ENCODE measurements around the gene PTPRG.

PTPRG gene

DNA sequence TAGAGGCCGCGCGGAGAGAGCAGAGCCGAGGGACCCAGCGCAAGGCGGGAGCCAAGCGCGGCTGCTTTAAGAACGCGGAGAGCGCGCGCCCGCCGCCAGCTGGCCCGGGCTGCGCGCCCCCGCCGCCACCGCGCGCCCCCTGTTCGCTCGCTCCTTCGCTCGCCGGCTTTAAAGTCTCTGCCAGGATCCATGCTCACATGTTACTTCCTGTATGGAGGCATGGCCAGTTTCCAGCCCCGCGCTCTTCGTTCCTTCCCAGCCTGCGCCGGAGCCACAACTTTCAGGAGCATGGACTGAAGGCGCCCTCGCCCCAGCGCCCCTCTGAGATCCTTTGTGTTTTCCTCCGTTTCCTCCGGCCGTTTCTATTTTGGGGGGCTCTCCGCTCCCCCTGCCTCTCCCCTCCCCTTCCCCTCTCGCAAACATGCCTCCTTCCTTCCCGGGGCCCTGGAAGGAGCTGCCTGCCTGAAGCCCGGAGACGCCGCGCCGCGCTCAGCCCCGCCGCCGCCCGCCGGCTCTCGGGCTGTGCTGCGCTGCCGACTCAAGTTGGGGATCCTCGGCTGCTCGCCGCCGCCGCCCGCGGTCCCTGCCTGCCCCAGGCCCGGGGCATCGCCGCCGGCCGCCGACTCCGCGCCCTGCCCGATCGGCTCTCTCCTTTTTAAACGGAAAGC is at the start of gene PTPRG:
TSS of gene PTPRG (plus strand) at position 198 of the 668 bp plus-strand sequence. CDS start 717 bp downstream, outside the sequence.
- H3K27me3 ChIP-seq, result peaks cover 23 to 52% (median 38%) of the 10 kb centered on the region in 11 experiments
- peak within 1 kb of the TSS; percentile 84 to 98 (median 92) for H3K27ac ChIP-seq
- H3K4me1 ChIP-seq, result peaks cover 22 to 52% (median 27%) of the 10 kb centered on the region in 10 experiments
- H3K9me3 ChIP-seq (replicated peaks in 1 of 11), result peaks cover 0 to 18% (median 7%) of the 10 kb centered on the region in 11 experiments; a peak in 12 of 22 replicates
- H3K4me3 ChIP-seq, result peak within 1 kb of the TSS; percentile 71 to 93 (median 82)
- peak within 1 kb of the TSS; percentile 86 to 94 (median 90) for H3K9ac ChIP-seq
- peaks cover 0 to 7% (median 0%) of the 10 kb centered on the region in 11 experiments; a peak in 4 of 22 replicates for H3K36me3 ChIP-seq
- peak within 1 kb of the TSS; percentile 91 to 99 (median 96) for H3K4me2 ChIP-seq
- peaks cover 32 to 48% (median 41%) of the 10 kb centered on the region in 11 experiments for H4K20me1 ChIP-seq
- TF ChIP-seq Cebpa-rat (IDR thresholded peaks at IDR 0.05), result no peak

DNA sequence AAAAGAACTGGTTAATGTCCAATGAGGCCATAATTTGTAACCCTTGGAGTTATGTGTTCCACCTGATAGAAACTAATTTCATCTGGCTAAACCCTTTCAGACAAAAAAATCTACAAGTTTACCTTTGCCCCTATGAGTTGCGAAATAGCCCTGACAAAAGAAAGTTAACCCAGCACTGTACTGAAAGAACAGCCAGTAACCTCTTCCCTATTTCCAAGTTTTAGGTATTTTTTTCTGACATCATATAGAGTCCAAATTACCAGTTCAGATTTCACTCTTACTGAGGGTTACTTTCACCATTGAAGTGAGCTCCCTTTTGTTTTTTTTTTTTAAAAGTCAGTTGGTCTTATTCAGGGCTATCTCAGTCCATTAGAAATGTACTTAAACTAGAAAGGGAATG is 42.8 kb upstream of the PTPRG start:
- H3K27ac ChIP-seq, result no peak overlapping the region
- no peaks in the 10 kb centered on the region for H3K36me3 ChIP-seq
- no peak overlapping the region for H3K4me3 ChIP-seq
- no peaks in the 10 kb centered on the region for H3K27me3 ChIP-seq
- H3K4me1 ChIP-seq, result peaks cover 0 to 9% (median 0%) of the 10 kb centered on the region in 10 experiments; a peak in 1 of 20 replicates
- H4K20me1 ChIP-seq, result no peaks in the 10 kb centered on the region
- no peak overlapping the region for H3K4me2 ChIP-seq
- H3K9me3 ChIP-seq (replicated peaks in 1 of 11), result peaks cover 7 to 18% (median 11%) of the 10 kb centered on the region in 11 experiments; a peak in 16 of 22 replicates
- TF ChIP-seq Cebpa-rat (IDR thresholded peaks at IDR 0.05), result peak in 2 of 11 experiments; percentile 43 to 55; a peak in 4 of 22 replicates
- no peak overlapping the region for H3K9ac ChIP-seq

DNA sequence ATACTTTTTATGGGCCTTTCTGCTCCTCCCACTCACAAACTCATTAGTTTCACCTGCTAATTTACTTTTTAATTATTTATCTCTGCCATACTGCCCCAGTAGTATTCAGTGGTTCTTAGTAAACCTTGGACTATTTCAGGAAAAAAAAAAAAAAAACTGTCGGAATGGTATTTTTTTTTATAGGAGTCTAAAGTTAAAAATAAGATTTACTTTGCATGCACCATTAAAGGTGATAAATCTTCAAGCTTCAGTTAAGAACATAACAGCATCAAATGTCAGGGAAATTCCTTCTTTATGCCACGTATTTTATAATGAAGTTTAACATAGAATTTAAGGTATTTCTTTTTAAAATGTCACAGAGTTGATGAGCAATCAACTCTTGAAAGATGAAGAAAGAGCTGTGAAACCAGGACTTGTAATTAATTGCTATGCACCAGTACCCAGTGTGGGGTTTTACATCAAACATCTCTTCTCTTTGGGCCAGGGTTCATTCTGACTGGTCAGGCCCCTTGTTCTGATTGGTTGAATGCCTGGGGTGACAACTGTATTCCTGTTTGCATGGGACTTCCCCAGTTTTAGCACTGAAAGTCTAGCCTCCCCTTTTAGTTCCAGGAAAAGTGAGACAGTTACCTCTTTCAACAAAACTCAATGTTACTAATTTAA is 40.3 kb upstream of the PTPRG start:
- Histone ChIP-seq H3K36me3 (no peaks in the 10 kb centered on the region), H3K4me3 (no peak overlapping the region), H3K4me2 (peak overlapping the region in 1 of 11 experiments; percentile 2; a peak in 1 of 22 replicates), H3K9me3 (replicated peaks in 1 of 11) (no peaks in the 10 kb centered on the region; a peak in 1 of 22 replicates), H4K20me1 (no peaks in the 10 kb centered on the region), H3K27ac (no peak overlapping the region), H3K27me3 (no peaks in the 10 kb centered on the region), H3K4me1 (peaks cover 0 to 20% (median 9%) of the 10 kb centered on the region in 10 experiments; a peak in 11 of 20 replicates), H3K9ac (no peak overlapping the region)
- TF ChIP-seq Cebpa-rat (IDR thresholded peaks at IDR 0.05), result no peak

DNA sequence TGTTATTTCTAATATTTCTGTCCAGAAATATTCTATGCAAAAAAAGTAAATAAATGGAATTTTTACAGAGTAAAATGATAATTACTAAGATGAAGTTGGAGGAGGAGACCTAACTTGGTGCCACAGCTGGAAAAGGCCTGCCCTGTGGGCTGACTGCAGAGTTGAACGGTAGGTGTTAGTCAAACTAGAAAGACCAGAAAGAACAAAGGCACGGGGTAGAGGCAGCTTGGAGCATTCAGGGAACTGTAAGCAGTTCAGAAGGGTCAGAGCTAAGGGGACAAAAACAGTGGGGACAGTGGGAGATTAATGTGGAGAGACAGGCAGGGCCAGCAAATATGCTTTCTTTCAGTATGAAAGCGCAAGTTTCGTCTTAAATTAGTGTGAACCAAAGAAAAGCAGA is 39.3 kb upstream of the PTPRG start:
- H3K9ac ChIP-seq, result no peak overlapping the region
- TF ChIP-seq Cebpa-rat (IDR thresholded peaks at IDR 0.05), result no peak
- peaks cover 0 to 20% (median 9%) of the 10 kb centered on the region in 10 experiments; a peak in 11 of 20 replicates for H3K4me1 ChIP-seq
- no peaks in the 10 kb centered on the region for H3K36me3 ChIP-seq
- no peaks in the 10 kb centered on the region for H3K27me3 ChIP-seq
- no peak overlapping the region; a peak in 1 of 22 replicates for H3K4me2 ChIP-seq
- H3K4me3 ChIP-seq, result no peak overlapping the region
- H3K27ac ChIP-seq, result no peak overlapping the region
- no peaks in the 10 kb centered on the region; a peak in 1 of 22 replicates for H3K9me3 ChIP-seq (replicated peaks in 1 of 11)
- no peaks in the 10 kb centered on the region for H4K20me1 ChIP-seq

DNA sequence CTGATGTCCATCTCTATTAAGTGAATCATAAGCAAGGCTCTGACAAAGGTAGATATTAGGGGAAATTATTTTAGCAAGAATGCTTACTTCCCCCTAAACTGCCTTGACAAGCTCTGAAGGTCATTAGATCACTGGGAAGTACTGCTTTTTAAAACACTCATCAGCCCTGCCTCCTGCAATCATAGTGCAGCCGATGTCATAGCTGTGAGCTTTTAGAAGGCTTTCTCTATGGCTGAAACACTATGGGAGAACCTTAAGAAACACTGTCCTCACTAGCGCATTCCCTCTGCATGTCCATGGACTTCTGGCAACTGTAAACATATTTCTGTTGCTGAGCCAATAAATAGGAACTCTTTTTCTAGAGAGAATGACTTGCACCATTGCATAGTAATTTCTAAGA is 38.7 kb upstream of the PTPRG start:
- H4K20me1 ChIP-seq, result no peaks in the 10 kb centered on the region
- no peaks in the 10 kb centered on the region for H3K9me3 ChIP-seq (replicated peaks in 1 of 11)
- peaks cover 0 to 20% (median 9%) of the 10 kb centered on the region in 10 experiments; a peak in 11 of 20 replicates for H3K4me1 ChIP-seq
- no peaks in the 10 kb centered on the region for H3K27me3 ChIP-seq
- no peak overlapping the region for H3K27ac ChIP-seq
- H3K36me3 ChIP-seq, result no peaks in the 10 kb centered on the region
- no peak overlapping the region for H3K4me3 ChIP-seq
- TF ChIP-seq Cebpa-rat (IDR thresholded peaks at IDR 0.05), result no peak
- H3K4me2 ChIP-seq, result no peak overlapping the region; a peak in 1 of 22 replicates
- no peak overlapping the region for H3K9ac ChIP-seq

DNA sequence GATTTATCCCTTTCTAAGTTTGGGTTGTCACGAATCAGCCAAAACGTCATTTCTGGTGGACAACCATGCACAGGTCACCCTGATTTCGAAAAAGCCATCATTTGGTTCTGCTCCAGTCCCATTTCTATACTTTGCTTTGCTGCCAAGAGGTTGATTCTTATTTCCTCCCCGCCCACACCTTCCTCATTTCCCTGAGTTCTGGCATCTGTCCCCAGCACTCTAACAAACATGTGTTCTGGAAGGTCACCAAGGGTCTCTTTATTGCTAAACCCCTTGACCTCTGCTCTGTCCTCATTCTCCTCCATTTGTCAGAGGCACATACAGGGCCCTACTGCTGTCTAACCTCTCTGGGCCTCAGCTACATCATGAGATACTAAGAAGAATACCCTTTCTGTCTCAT is 36.4 kb upstream of the PTPRG start:
- H3K4me2 ChIP-seq, result peak overlapping the region in 7 of 11 experiments; percentile 17 to 69 (median 49); a peak in 12 of 22 replicates
- no peaks in the 10 kb centered on the region for H3K9me3 ChIP-seq (replicated peaks in 1 of 11)
- H3K27ac ChIP-seq, result no peak overlapping the region
- no peak overlapping the region for H3K9ac ChIP-seq
- peaks cover 0 to 20% (median 9%) of the 10 kb centered on the region in 10 experiments; a peak in 11 of 20 replicates for H3K4me1 ChIP-seq
- no peak overlapping the region for H3K4me3 ChIP-seq
- H4K20me1 ChIP-seq, result no peaks in the 10 kb centered on the region
- TF ChIP-seq Cebpa-rat (IDR thresholded peaks at IDR 0.05), result no peak
- no peaks in the 10 kb centered on the region for H3K36me3 ChIP-seq
- H3K27me3 ChIP-seq, result no peaks in the 10 kb centered on the region

DNA sequence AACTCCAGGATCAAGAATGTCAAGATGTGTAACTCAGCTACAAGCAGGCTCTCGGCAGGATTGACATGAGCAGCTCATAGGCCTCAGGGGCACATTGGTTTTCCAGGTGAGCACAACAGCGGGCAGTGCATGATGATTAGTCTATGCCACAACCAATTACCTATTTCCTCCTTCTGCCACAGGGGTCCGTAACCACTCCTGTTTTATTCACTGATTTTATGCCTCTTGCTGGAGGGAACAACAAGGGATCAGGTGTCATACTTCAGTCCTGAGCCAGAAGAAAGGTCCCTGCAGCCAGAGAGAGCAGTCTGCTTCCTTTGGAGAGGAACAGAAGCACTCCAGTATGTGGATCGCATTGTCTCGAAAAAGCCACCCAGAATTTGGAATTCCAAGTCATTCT is 35.1 kb upstream of the PTPRG start:
- Histone ChIP-seq H3K9me3 (replicated peaks in 1 of 11) (no peaks in the 10 kb centered on the region), H3K27ac (no peak overlapping the region), H3K9ac (no peak overlapping the region), H3K4me2 (no peak overlapping the region), H4K20me1 (no peaks in the 10 kb centered on the region), H3K4me3 (no peak overlapping the region), H3K27me3 (no peaks in the 10 kb centered on the region), H3K36me3 (no peaks in the 10 kb centered on the region), H3K4me1 (peaks cover 0 to 20% (median 9%) of the 10 kb centered on the region in 10 experiments; a peak in 11 of 20 replicates)
- TF ChIP-seq Cebpa-rat (IDR thresholded peaks at IDR 0.05), result no peak

DNA sequence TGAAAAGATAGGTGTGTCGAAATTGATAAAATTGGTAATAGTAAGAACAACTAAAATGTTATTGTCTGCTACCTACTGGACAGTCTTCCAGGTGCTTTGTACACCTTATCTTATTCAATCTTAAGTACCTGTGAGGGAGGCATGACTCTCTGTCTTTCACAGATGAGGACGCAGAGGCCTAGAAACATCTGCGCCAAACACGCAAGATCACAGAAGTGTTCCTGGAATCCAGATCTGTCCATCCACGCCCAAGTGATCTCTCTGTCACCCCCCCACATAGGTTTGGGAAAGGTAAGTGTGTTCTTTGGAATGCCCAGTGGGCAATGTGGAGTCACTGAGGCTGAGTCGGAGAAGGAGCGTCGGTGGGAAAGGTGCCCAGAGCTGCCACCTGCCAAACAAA is 34.4 kb upstream of the PTPRG start:
- Histone ChIP-seq H3K27me3 (no peaks in the 10 kb centered on the region), H3K4me3 (no peak overlapping the region), H3K4me1 (peaks cover 0 to 22% (median 9%) of the 10 kb centered on the region in 10 experiments; a peak in 11 of 20 replicates), H4K20me1 (no peaks in the 10 kb centered on the region), H3K9ac (no peak overlapping the region), H3K4me2 (no peak overlapping the region), H3K9me3 (replicated peaks in 1 of 11) (no peaks in the 10 kb centered on the region), H3K36me3 (no peaks in the 10 kb centered on the region), H3K27ac (no peak overlapping the region)
- no peak for TF ChIP-seq Cebpa-rat (IDR thresholded peaks at IDR 0.05)

DNA sequence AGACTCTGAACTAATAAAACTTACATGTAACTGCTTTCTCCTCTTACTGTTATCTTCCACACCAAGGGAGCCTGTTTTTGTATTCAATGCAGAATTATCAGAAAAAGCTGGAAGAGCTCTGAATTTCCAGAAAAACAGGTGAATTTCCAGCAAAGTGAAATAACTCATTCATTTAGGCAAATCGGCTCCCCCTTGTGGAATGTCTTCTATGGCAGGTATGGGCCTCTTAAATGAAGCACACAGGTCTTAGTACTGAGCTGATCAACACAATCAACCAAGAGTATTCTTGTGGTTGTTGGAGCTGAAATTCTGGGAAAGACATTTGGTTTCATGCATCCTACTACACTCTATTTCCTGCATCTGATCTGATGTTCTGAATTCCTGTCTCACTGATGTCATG is 31.0 kb upstream of the PTPRG start:
- H3K4me3 ChIP-seq, result no peak overlapping the region

More for the DNA sequence above, 31.0 kb upstream of the PTPRG start:
- TF ChIP-seq Cebpa-rat (IDR thresholded peaks at IDR 0.05), result no peak
- Histone ChIP-seq H3K4me1 (peaks cover 0 to 33% (median 10%) of the 10 kb centered on the region in 10 experiments; a peak in 10 of 20 replicates), H4K20me1 (no peaks in the 10 kb centered on the region), H3K4me2 (no peak overlapping the region), H3K9me3 (replicated peaks in 1 of 11) (no peaks in the 10 kb centered on the region), H3K9ac (no peak overlapping the region), H3K27me3 (no peaks in the 10 kb centered on the region), H3K27ac (no peak overlapping the region), H3K36me3 (no peaks in the 10 kb centered on the region)

Measured in BLaER1 treated with 17β-estradiol and CSF1 and Interleukin-3, amounts not matched to agents 10 nM and 100 nM (cell line).